Measurements from ENCODE around the gene NWD2.
"Not testable (repeated sequence)": the region's sequence is repeated elsewhere in the genome, so short reads cannot be mapped to it uniquely, and the experiment has no call there.

The NWD2 gene

GRCh38 chr4:37244583-37245390 is at the start of gene NWD2:
Gene NWD2, plus strand, starts transcription at chr4:37244743. Its CDS starts 325 bp downstream, at chr4:37245068.
- DNase-seq (ENCODE audit: low read depth) = no peak

GRCh38 chr4:37197899-37198298 is 46.6 kb upstream of the NWD2 start:
- DNase-seq (ENCODE audit: low read depth) = no peak

- DNase-seq (ENCODE audit: low read depth) = not testable (repeated sequence)
Measured at GRCh38 chr4:37204740-37205139, 39.8 kb upstream of the NWD2 start.

GRCh38 chr4:37216209-37216608 is 28.3 kb upstream of the NWD2 start:
- DNase-seq (ENCODE audit: low read depth) = no peak

- no peak for DNase-seq (ENCODE audit: low read depth)
Measured at GRCh38 chr4:37219242-37219641, 25.3 kb upstream of the NWD2 start.

- no peak for DNase-seq (ENCODE audit: low read depth)
Measured at GRCh38 chr4:37219990-37220389, 24.6 kb upstream of the NWD2 start.

- DNase-seq (ENCODE audit: low read depth) = no peak
Measured at GRCh38 chr4:37220685-37221084, 23.9 kb upstream of the NWD2 start.

- no peak for DNase-seq (ENCODE audit: low read depth)
Measured at GRCh38 chr4:37223732-37224131, 20.8 kb upstream of the NWD2 start.

GRCh38 chr4:37224854-37225253 is 19.7 kb upstream of the NWD2 start:
- DNase-seq (ENCODE audit: low read depth) = no peak

- no peak for DNase-seq (ENCODE audit: low read depth)
Measured at GRCh38 chr4:37225778-37226177, 18.8 kb upstream of the NWD2 start.

GRCh38 chr4:37232315-37232714 is 12.2 kb upstream of the NWD2 start:
- DNase-seq (ENCODE audit: low read depth) = no peak

- DNase-seq (ENCODE audit: low read depth) = no peak
Measured at GRCh38 chr4:37236165-37236564, 8.4 kb upstream of the NWD2 start.

GRCh38 chr4:37241647-37242046 is 2.9 kb upstream of the NWD2 start:
- DNase-seq (ENCODE audit: low read depth) = no peak

GRCh38 chr4:37243051-37243450 is 1.5 kb upstream of the NWD2 start:
- DNase-seq (ENCODE audit: low read depth) = no peak

- no peak for DNase-seq (ENCODE audit: low read depth)
Measured at GRCh38 chr4:37243722-37244582, 591 bp upstream of the NWD2 start.

GRCh38 chr4:37245391-37245954 is 930 bp downstream of the NWD2 start:
- DNase-seq (ENCODE audit: low read depth) = no peak

GRCh38 chr4:37246891-37247290 is 2.3 kb downstream of the NWD2 start:
- DNase-seq (ENCODE audit: low read depth) = no peak

GRCh38 chr4:37258221-37258620 is 13.7 kb downstream of the NWD2 start:
- DNase-seq (ENCODE audit: low read depth) = no peak

- DNase-seq (ENCODE audit: low read depth) = no peak
Measured at GRCh38 chr4:37268319-37268718, 23.8 kb downstream of the NWD2 start.

GRCh38 chr4:37279121-37279520 is 34.6 kb downstream of the NWD2 start:
- no peak for DNase-seq (ENCODE audit: low read depth)

GRCh38 chr4:37279894-37280592 is 35.5 kb downstream of the NWD2 start:
- no peak for DNase-seq (ENCODE audit: low read depth)

- no peak for DNase-seq (ENCODE audit: low read depth)
Measured at GRCh38 chr4:37299468-37299867, 54.9 kb downstream of the NWD2 start.

Data from HS-5 (cell line).